Central memory CD4-positive, alpha-beta T cell (primary cell): Measurements from ENCODE around the gene RBMS1.

ENCODE experiments used
- DNase-seq: peaks from one replicate; pipeline ENCODE4 v3.0.0; 2022

Gene RBMS1

GRCh38 chr2:160356485-160356884, 137.1 kb downstream of the RBMS1 start:
- DNase-seq, result no peak

- DNase-seq, result no peak
Observed at GRCh38 chr2:160355080-160355479, 138.5 kb downstream of the RBMS1 start.

GRCh38 chr2:160354677-160355076, 138.9 kb downstream of the RBMS1 start:
- no peak for DNase-seq

GRCh38 chr2:160353813-160354212, 139.8 kb downstream of the RBMS1 start:
- DNase-seq, result no peak

- DNase-seq, result peak; percentile 25
Observed at GRCh38 chr2:160353166-160353565, 140.4 kb downstream of the RBMS1 start.

- no peak for DNase-seq
Observed at GRCh38 chr2:160352500-160352899, 141.1 kb downstream of the RBMS1 start.

GRCh38 chr2:160351956-160352355, 141.7 kb downstream of the RBMS1 start:
- no peak for DNase-seq

- no peak for DNase-seq
Observed at GRCh38 chr2:160349306-160349705, 144.3 kb downstream of the RBMS1 start.

- no peak for DNase-seq
Observed at GRCh38 chr2:160347269-160347863, 146.2 kb downstream of the RBMS1 start.

- DNase-seq, result no peak
Observed at GRCh38 chr2:160345071-160345764, 148.4 kb downstream of the RBMS1 start.

GRCh38 chr2:160343404-160343803, 150.2 kb downstream of the RBMS1 start:
- DNase-seq, result no peak

GRCh38 chr2:160339726-160340125, 153.9 kb downstream of the RBMS1 start:
- DNase-seq, result no peak

- DNase-seq, result no peak
Observed at GRCh38 chr2:160338901-160339685, 154.5 kb downstream of the RBMS1 start.

- DNase-seq, result no peak
Observed at GRCh38 chr2:160337728-160338127, 155.9 kb downstream of the RBMS1 start.

- DNase-seq, result no peak
Observed at GRCh38 chr2:160336635-160337034, 157.0 kb downstream of the RBMS1 start.

GRCh38 chr2:160336105-160336504, 157.5 kb downstream of the RBMS1 start:
- DNase-seq, result no peak

GRCh38 chr2:160335441-160335840, 158.2 kb downstream of the RBMS1 start:
- DNase-seq, result no peak

- DNase-seq, result no peak
Observed at GRCh38 chr2:160334028-160334741, 159.4 kb downstream of the RBMS1 start.

GRCh38 chr2:160333324-160334027, 160.1 kb downstream of the RBMS1 start:
- no peak for DNase-seq

GRCh38 chr2:160332318-160332717, 161.3 kb downstream of the RBMS1 start:
- peak; percentile 18 for DNase-seq

GRCh38 chr2:160331258-160332025, 162.2 kb downstream of the RBMS1 start:
- no peak for DNase-seq
